Vagina (tissue), 2 donors: ENCODE data around the gene ARHGAP32.

Experiments
- POLR2A ChIP-seq, 2 donors: fragments of 450-650 bp; IDR thresholded peaks; one replicate each; pipeline ENCODE4 v1.6.1; 2017; ENCODE audit warnings: antibody characterized with exemption in 2 of 2, mild to moderate bottlenecking in 2 of 2, moderate library complexity in 2 of 2
- TF ChIP-seq, protein P1 (sequence below), 3 experiments: fragments of 450-650 bp in 2 of 3; fragments of 200-600 bp in 1 of 3; sonication (generic) in 1 of 3; IDR thresholded peaks; one replicate each; pipeline ENCODE4 v1.5.1; 2017 to 2019; ENCODE audit warnings: antibody characterized with exemption in 3 of 3, mild to moderate bottlenecking in 2 of 3, moderate library complexity in 2 of 3

DNA sequence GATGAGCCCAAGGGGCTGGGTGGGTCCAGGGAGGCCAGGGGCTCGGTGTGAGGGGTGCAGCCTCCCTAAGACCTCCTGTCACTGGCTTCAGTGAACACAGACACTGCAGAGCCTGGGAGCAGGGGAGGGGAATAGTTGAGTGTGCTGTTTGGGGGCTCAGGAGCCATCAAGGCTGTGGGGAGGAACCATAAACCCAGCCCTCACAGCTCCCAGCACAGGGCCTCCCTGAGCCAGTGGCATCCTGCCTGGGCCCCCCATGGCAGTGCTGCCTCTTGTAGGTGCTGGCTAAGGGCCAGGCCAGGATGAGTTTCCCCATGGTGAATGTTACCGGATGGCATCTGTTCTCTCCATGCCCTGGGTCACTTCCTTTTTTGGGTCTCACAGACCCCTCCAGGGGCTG lies 275.4 kb downstream of the ARHGAP32 start:
- TF ChIP-seq POLR2A (IDR thresholded peaks at IDR 0.05), result no peak
- TF ChIP-seq, protein P1, sequence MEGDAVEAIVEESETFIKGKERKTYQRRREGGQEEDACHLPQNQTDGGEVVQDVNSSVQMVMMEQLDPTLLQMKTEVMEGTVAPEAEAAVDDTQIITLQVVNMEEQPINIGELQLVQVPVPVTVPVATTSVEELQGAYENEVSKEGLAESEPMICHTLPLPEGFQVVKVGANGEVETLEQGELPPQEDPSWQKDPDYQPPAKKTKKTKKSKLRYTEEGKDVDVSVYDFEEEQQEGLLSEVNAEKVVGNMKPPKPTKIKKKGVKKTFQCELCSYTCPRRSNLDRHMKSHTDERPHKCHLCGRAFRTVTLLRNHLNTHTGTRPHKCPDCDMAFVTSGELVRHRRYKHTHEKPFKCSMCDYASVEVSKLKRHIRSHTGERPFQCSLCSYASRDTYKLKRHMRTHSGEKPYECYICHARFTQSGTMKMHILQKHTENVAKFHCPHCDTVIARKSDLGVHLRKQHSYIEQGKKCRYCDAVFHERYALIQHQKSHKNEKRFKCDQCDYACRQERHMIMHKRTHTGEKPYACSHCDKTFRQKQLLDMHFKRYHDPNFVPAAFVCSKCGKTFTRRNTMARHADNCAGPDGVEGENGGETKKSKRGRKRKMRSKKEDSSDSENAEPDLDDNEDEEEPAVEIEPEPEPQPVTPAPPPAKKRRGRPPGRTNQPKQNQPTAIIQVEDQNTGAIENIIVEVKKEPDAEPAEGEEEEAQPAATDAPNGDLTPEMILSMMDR (IDR thresholded peaks at IDR 0.05), result no peak
